HEK293 (cell line): ENCODE results near the gene SESN2.

ENCODE experiments used
- CTCF ChIA-PET: fragments of 350-600 bp; formaldehyde crosslinking; extraction: SDS; loops from one replicate; lab custom pipeline; 2021; ENCODE audit warnings: antibody characterized with exemption; lab: Yijun Ruan, JAX
- POLR2A ChIA-PET: fragments of 300-600 bp; formaldehyde crosslinking; extraction: SDS; loops from one replicate; lab custom pipeline; 2020; ENCODE audit warnings: antibody characterized with exemption, inconsistent platforms; lab: Yijun Ruan, JAX
- H3K27ac ChIP-seq: fragments of 200-500 bp; sonication (Bioruptor generic); 2 replicates; pipeline ENCODE4 v1.5.1; 2014; ENCODE audit warnings: low read depth, low read length, control low read depth, inconsistent platforms; ENCODE audit errors: extremely low read depth
- H3K36me3 ChIP-seq, 2 experiments: fragments of 200-500 bp in 1 of 2; sonication (Bioruptor generic) in 1 of 2; 1 replicate in 1 of 2; 2 replicates in 1 of 2; pipeline ENCODE4 v1.5.1; 2014 to 2017; ENCODE audit warnings: inconsistent platforms in 2 of 2, low read length in 2 of 2; ENCODE audit not compliant: control insufficient read depth in 2 of 2, insufficient read depth in 1 of 2
- H3K4me1 ChIP-seq: fragments of 200-500 bp; sonication (Bioruptor generic); 2 replicates; pipeline ENCODE4 v1.5.1; 2014; ENCODE audit warnings: mild to moderate bottlenecking, low read length, inconsistent platforms; ENCODE audit not compliant: control insufficient read depth, insufficient read depth
- H3K4me3 ChIP-seq: 2 replicates; pipeline ENCODE4 v1.5.1; 2011; ENCODE audit warnings: low read depth, mild to moderate bottlenecking, control low read depth, low read length, moderate library complexity
- H3K9me3 ChIP-seq: fragments of 200-500 bp; sonication (Bioruptor generic); 2 replicates; pipeline ENCODE4 v1.5.1; 2014; ENCODE audit warnings: low read depth, low read length, inconsistent platforms; ENCODE audit not compliant: control insufficient read depth, insufficient read depth
- REPIN1 ChIP-seq: fragments of 450-650 bp; formaldehyde crosslinking; IDR thresholded peaks from 2 replicates; pipeline ENCODE4 v1.5.1; 2017; ENCODE audit warnings: missing biosample characterization, missing genetic modification characterization, low read depth
- SCRT1 ChIP-seq: fragments of 450-650 bp; formaldehyde crosslinking; IDR thresholded peaks from 2 replicates; pipeline ENCODE4 v1.5.1; 2016; ENCODE audit warnings: missing biosample characterization, missing genetic modification characterization, borderline replicate concordance
- SCRT2 ChIP-seq: fragments of 450-650 bp; formaldehyde crosslinking; IDR thresholded peaks from 2 replicates; pipeline ENCODE4 v1.5.1; 2016; ENCODE audit warnings: missing biosample characterization, missing genetic modification characterization
- TSHZ1 ChIP-seq: fragments of 450-650 bp; formaldehyde crosslinking; IDR thresholded peaks from 2 replicates; pipeline ENCODE4 v1.5.1; 2016; ENCODE audit warnings: missing biosample characterization, missing genetic modification characterization, borderline replicate concordance
- ZBTB21 ChIP-seq: fragments of 450-650 bp; formaldehyde crosslinking; IDR thresholded peaks from 2 replicates; pipeline ENCODE4 v1.5.1; 2017; ENCODE audit warnings: missing biosample characterization, missing genetic modification characterization
- ZFP69B ChIP-seq: fragments of 450-650 bp; formaldehyde crosslinking; IDR thresholded peaks from 2 replicates; pipeline ENCODE4 v1.5.1; 2016; ENCODE audit warnings: missing biosample characterization, missing genetic modification characterization
- ZNF394 ChIP-seq: fragments of 450-650 bp; formaldehyde crosslinking; IDR thresholded peaks from 2 replicates; pipeline ENCODE4 v1.5.1; 2016; ENCODE audit warnings: missing biosample characterization, missing genetic modification characterization, mild to moderate bottlenecking, moderate library complexity, borderline replicate concordance
- ZNF404 ChIP-seq: fragments of 450-650 bp; formaldehyde crosslinking; IDR thresholded peaks from 2 replicates; pipeline ENCODE4 v1.5.1; 2017; ENCODE audit warnings: missing biosample characterization, missing genetic modification characterization
- ZNF48 ChIP-seq: fragments of 450-650 bp; formaldehyde crosslinking; IDR thresholded peaks from 2 replicates; pipeline ENCODE4 v1.5.1; 2016; ENCODE audit warnings: missing biosample characterization, missing genetic modification characterization
- ZNF501 ChIP-seq: fragments of 450-650 bp; formaldehyde crosslinking; IDR thresholded peaks from 2 replicates; pipeline ENCODE4 v1.5.1; 2016; ENCODE audit warnings: missing biosample characterization, missing genetic modification characterization
- ZNF664 ChIP-seq: fragments of 450-650 bp; formaldehyde crosslinking; IDR thresholded peaks from 2 replicates; pipeline ENCODE4 v1.5.1; 2016; ENCODE audit warnings: missing biosample characterization, missing genetic modification characterization
- ZSCAN23 ChIP-seq: fragments of 450-650 bp; formaldehyde crosslinking; IDR thresholded peaks from 2 replicates; pipeline ENCODE4 v1.5.1; 2016; ENCODE audit warnings: missing biosample characterization, missing genetic modification characterization
- TF ChIP-seq, protein P1 (sequence below): fragments of 450-650 bp; formaldehyde crosslinking; IDR thresholded peaks from 2 replicates; pipeline ENCODE4 v1.5.1; 2017; ENCODE audit warnings: missing biosample characterization, missing genetic modification characterization
- TF ChIP-seq, protein P2 (sequence below): fragments of 450-650 bp; formaldehyde crosslinking; IDR thresholded peaks from 2 replicates; pipeline ENCODE4 v1.5.1; 2016; ENCODE audit warnings: missing biosample characterization, missing genetic modification characterization

Gene SESN2

DNA sequence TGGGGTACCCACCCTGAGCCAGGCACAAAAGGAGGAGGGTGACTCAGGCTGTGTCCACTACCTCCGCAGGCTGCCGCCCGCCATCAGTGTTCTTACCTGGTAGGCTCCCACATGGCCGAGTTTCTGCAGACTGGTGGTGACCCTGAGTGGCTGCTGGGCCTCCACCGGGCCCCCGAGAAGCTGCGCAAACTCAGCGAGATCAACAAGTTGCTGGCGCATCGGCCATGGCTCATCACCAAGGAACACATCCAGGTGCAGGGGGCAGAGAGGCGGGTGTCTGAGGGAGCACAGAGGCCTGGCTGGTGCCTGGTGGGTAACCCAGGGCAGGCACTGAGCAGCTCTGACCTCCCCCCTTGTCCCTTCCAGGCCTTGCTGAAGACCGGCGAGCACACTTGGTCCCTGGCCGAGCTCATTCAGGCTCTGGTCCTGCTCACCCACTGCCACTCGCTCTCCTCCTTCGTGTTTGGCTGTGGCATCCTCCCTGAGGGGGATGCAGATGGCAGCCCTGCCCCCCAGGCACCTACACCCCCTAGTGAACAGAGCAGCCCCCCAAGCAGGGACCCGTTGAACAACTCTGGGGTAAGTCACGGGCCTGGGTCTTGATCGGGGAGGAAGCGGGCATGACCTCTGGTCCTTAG, 13.0 kb downstream of the SESN2 start:
- Histone ChIP-seq H3K4me1 (no peaks in the 10 kb centered on the region; the same call in 1 of the 2 replicates), H3K27ac (no peak overlapping the region)
- TF ChIP-seq SCRT1 (tag by site-specific recombination) (peak; percentile 57; the same call in 1 of the 2 replicates), SCRT2 (peak; percentile 82), TSHZ1 (tag by site-specific recombination) (no peak)
- TF ChIP-seq, all 188 proteins: peak for 2
- H3K4me3 ChIP-seq = no peak overlapping the region
- POLR2A ChIA-PET = interaction anchor here (0.6 kb wide), 1 partner anchor 22 kb away, joined by 3 read pairs; no protein-coding TSS in a partner anchor
- no peaks in the 10 kb centered on the region for H3K9me3 ChIP-seq
- CTCF ChIA-PET = no interaction called here
- peaks cover 33 to 81% of the 10 kb centered on the region in 2 experiments for H3K36me3 ChIP-seq

DNA sequence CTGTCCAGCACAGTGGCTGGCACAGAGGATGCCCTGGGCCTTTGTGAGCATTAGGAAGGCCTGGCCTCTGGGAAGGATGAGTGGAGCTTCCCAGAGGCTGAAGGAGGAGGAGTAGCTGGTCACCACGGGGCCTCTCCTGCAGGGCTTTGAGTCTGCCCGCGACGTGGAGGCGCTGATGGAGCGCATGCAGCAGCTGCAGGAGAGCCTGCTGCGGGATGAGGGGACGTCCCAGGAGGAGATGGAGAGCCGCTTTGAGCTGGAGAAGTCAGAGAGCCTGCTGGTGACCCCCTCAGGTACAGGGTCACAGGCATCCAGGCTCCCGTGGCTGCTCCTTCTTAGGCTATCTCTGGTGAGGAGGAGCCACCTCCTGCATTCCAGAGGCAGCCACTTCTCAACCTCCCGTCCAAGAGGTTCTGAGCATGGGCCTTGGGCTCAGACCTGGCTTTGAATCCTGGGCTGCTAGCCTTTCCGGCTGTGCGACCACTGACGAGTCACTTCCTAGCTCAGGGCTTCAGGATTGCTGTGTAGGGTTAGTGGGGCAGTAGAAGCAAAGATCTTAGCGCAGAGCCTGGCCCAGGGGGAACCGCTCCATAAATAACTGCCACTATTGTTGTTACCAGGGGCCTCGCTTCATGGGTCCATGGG, 14.0 kb downstream of the SESN2 start:
- H3K27ac ChIP-seq = no peak overlapping the region
- TF ChIP-seq ZNF404 (no peak), ZNF394 (tag by site-specific recombination) (peak; percentile 57)
- peaks cover 33 to 91% of the 10 kb centered on the region in 2 experiments for H3K36me3 ChIP-seq
- H3K9me3 ChIP-seq = no peaks in the 10 kb centered on the region
- CTCF ChIA-PET = interaction anchor here (0.9 kb wide), 1 partner anchor 15 kb away, joined by 3 read pairs; no protein-coding TSS in a partner anchor
- no peak overlapping the region for H3K4me3 ChIP-seq
- H3K4me1 ChIP-seq = no peaks in the 10 kb centered on the region
- POLR2A ChIA-PET = interaction anchor here (0.6 kb wide), 1 partner anchor 21 kb away, joined by 3 read pairs; no protein-coding TSS in a partner anchor

- POLR2A ChIA-PET = interaction anchor here (0.6 kb wide), 1 partner anchor 244 kb away, joined by 6 read pairs; no protein-coding TSS in a partner anchor
- Histone ChIP-seq H3K4me3 (no peak overlapping the region), H3K4me1 (no peaks in the 10 kb centered on the region), H3K36me3 (peaks cover 39 to 88% of the 10 kb centered on the region in 2 experiments), H3K9me3 (no peaks in the 10 kb centered on the region), H3K27ac (no peak overlapping the region)
- CTCF ChIA-PET = interaction anchor here (1.3 kb wide), 1 partner anchor 30 kb away, joined by 5 read pairs; no protein-coding TSS in a partner anchor
- TF ChIP-seq REPIN1 (no peak), ZNF48 (no peak), ZFP69B (tag by site-specific recombination) (no peak), ZNF501 (tag by site-specific recombination) (no peak), ZNF664 (no peak), ZSCAN23 (tag by site-specific recombination) (no peak), ZBTB21 (tag by site-specific recombination) (no peak)
- TF ChIP-seq, protein P1, sequence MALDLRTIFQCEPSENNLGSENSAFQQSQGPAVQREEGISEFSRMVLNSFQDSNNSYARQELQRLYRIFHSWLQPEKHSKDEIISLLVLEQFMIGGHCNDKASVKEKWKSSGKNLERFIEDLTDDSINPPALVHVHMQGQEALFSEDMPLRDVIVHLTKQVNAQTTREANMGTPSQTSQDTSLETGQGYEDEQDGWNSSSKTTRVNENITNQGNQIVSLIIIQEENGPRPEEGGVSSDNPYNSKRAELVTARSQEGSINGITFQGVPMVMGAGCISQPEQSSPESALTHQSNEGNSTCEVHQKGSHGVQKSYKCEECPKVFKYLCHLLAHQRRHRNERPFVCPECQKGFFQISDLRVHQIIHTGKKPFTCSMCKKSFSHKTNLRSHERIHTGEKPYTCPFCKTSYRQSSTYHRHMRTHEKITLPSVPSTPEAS = no peak
- TF ChIP-seq, protein P2, sequence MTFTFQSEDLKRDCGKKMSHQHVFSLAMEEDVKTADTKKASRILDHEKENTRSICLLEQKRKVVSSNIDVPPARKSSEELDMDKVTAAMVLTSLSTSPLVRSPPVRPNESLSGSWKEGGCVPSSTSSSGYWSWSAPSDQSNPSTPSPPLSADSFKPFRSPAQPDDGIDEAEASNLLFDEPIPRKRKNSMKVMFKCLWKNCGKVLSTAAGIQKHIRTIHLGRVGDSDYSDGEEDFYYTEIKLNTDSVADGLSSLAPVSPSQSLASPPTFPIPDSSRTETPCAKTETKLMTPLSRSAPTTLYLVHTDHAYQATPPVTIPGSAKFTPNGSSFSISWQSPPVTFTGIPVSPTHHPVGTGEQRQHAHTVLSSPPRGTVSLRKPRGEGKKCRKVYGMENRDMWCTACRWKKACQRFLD (tag by site-specific recombination) = no peak
These were observed 19.4 kb downstream of the SESN2 start for GRCh38 chr1:28278763-28279162.
